NCI-H82 (cell line): ENCODE measurements around the gene DYSF.

Experiments
- DNase-seq: peaks from one replicate; lab custom pipeline; 2025; lab: John Stamatoyannopoulos, UW

The DYSF gene

DNA sequence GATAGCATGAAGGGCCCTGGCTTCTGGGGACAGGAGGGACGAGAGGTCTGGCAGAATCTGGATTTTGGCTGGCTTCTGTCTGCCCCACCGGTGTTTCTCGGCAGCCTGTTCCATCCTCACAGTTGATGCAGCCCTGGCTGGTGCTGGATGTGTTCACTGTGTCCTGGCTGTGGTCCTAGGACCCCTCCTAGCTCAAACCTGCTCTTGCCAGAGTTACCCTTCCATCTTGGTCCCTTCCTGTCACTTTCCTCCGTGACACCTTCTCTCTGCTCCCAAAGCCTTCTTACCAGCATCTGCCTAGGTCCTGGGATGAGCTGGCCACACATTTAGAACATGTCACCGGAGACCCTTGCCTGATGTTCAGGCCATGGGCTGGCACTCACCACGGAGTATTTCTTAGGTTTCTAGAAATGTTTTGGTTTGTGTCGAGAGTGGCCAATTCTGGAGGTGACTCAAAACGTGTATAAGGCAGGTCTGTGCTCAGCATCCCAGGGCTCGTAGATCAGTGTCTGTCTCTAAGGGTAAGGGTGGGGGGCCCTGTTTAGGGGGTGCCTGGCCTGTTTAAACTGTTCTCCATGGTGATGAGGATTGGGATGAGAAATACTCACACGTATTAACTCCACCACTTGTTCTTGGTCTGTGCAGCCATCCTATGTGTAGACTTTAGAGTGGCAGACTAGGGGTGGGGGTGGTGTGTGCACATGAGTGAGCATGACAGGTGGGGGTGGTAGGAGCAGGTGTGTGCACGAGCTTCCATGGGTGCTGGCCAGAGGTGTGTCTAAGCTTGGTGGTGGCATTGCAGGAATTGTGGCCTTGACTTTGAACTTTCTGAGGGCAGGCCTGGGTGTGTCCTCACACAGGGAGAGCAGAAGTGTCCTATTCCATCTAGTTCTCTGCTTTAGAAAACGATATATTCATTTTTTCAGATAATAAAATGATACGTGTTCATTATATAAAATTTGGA is 162.7 kb downstream of the DYSF start:
- no peak for DNase-seq

DNA sequence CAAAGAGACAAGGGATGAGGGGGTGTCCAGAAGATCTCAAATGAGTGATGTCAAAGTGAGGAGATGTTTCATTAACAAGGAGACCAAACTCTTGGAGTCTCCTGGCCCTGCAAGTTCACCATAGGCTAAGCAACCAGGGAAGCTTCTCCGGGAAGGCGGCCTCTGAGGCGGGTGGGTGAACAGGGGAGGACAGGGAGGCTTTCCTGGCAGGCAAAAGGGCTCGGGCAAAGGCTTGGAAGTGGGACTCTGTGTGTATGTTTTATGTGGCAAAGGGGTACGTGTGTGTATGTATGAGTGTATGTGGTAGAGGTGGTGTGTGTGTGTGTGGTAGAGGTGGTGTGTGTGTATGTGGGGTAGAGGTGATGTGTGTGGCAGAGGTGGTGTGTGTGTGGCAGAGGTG is 163.9 kb downstream of the DYSF start:
- no peak for DNase-seq

DNA sequence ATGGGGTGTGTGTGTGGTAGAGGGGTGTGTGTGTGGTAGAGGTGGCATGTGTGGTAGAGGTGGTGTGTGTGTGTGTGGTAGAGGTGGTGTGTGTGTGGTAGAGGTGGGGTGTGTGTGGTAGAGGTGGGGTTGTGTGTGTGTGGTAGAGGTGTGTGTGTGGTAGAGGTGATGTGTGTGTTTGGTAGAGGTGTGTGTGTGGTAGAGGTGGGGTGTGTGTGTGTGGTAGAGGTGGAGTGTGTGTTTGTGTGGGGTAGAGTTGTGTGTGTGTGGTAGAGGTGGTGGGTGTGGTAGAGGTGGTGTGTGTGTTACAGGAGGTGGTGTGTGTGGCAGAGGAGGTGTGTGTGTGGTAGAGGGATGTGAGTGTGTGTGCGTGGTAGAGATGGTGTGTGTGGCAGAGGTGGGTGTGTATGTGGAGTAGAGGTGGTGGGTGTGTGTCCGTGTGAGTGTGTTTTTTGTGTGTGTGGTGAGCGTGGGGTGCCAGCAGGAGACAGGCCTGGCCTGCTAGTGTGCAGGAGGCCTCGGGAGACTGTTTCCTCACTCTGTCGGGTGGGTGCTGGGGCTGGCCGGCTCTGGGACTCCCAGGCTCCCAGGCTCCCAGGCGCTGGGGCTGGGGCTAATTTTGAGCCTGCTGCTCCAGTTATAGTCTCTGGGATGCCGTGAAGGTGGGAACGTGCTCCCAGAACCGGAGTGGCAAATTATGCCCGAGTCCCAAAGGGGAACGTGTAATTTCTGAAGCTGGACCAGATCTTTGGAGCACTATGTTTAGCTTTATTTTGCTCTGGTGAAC is 165.2 kb downstream of the DYSF start:
- DNase-seq: no peak

DNA sequence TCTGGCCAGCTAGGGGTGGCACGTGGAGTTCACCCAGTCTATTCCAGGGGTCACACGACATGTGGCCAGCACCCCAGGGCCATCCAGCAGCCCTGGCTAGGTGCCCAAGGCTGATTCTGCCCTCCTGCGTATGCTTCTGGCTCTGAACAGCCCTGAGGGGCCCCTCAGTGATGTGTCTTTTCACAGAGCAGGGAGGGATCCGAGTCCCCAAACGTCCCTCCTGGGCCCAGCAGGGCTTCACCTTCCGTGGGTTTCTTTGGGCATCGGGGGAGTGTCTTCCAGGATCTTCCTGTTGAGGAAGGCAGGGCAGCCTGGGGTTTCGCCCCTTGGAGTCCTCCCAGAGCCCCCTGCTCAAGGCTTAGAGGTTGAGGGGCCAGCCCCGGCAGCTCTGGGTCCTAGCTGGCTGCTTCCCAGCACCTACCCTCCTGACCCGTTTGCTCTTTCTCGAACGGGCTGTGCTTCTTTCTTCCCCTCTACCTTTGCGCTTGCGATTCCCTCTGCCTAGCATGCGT is 165.9 kb downstream of the DYSF start:
- no peak for DNase-seq

- no peak for DNase-seq
Observed at GRCh38 chr2:71620116-71620515, 166.8 kb downstream of the DYSF start.

- DNase-seq: no peak
Observed at GRCh38 chr2:71620851-71621251, 167.5 kb downstream of the DYSF start.

- no peak for DNase-seq
Observed at GRCh38 chr2:71629273-71629672, 175.9 kb downstream of the DYSF start.

DNA sequence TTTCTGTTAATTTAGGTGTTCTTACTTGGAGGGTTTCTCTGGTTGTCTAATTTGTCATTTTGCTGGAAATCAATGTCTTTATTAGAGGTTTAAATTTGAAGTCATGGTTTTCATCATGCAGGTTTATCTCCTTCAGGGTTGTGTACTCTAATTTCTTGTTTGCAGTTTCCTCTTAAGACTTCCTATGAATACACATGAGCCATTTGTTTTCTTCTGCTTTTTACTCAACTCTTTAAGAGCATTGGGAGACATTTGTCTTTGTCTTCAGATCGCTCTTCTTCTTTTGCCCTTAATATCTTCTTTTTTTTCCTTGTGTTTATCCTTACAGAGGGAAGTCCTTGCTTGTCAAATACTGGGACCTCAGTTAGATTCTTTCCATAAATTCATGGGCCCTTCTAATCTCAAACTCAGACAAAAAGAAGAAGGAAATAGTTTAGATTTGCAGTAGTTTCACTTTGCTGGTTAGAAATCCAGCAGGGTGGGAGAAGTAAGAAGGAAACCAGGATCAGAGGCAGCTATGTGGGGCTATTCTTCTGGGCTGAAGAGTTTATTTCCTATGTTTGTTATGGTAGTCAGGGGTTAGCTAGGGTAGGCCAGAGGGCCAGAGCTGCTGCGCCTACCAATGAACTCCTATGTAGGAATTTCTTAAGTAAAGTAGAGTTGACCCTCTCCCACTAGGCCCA is 176.6 kb downstream of the DYSF start:
- DNase-seq: no peak

DNA sequence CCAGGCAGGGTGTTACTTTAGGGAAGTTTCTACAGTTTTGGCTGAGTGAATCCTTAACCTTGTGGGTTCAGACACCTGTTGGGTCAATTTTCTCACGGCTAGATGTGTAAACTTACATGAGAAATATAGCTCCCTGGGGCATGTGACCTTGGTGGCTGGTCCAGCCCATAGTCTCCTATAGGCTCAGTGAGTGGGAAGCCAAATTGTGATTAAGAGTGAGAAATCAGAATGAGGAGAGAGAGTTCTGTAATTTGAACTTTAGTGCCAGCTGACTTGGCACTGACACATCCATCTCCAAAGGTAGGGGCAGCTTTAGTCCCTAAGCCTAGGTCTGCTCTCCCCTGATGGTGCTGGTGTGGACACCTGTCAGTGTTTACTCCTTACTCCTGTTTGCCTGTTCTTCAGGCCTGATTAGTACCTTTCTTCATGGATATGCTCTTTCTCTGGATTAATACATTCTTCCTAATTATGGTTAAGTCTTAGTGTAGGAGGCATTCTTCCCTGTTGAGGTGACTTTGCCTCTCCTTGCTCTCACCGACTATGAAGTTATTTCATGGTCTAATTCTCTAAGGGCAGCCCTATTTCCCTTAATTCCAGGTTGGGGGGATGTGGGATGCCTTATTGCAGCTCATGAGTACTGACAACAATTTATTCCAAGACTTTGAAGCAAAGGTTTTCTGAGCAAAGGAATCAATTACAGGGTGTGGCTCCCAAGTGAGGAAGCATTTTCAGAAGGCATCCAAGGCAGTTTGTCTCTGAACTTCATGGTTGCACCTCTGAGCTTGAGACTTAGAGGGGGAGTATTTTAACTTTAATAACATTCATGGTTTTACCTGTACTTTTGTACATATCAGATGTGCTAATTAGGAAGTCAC is 177.3 kb downstream of the DYSF start:
- DNase-seq: no peak

DNA sequence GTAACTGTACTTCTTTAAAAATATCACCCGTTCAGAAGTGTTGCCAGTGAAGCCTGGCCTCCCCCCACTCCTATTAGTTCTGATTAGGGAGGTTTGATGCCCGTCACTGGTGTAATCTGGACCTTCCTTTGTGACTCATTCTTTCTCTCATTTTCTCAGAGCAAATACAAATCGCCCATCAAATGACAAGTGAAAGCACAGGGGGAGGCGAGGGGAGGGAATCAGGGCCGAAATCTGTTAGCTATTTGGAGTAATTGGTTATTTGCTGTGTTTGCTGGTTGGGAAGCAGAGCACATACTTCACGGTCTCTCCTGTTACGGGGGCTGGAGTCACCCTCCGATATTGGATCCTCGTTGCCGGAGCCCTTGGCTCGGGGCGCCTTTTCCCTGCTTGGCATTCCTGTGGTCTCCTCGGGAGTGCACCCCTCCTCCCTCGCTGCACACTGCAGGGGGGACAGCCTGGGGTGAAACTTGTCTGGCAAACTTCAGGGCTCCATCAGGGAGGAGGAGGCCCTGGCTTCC is 178.1 kb downstream of the DYSF start:
- DNase-seq: no peak

- no peak for DNase-seq
Observed at GRCh38 chr2:71633086-71633485, 179.7 kb downstream of the DYSF start.

- DNase-seq: no peak
Observed at GRCh38 chr2:71634567-71634966, 181.2 kb downstream of the DYSF start.

DNA sequence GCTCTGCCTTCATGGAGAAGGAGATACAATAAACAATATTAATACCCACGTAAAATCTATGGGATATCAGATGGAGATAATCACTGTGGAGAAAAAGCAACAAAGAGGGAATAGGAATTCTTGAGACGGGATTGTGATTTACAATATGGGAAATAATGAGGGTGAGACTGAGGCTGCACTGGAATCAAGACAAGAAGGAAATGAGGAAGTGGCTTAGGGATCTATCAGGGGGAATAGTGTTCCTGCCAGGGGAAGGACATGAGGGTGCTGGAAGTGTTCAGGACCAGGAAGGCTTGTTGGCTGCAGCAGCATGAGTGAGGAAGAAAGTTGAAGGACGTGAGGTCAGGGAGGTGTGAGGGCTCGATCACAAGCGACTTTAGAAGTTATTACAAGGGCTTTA is 182.4 kb downstream of the DYSF start:
- DNase-seq: no peak

DNA sequence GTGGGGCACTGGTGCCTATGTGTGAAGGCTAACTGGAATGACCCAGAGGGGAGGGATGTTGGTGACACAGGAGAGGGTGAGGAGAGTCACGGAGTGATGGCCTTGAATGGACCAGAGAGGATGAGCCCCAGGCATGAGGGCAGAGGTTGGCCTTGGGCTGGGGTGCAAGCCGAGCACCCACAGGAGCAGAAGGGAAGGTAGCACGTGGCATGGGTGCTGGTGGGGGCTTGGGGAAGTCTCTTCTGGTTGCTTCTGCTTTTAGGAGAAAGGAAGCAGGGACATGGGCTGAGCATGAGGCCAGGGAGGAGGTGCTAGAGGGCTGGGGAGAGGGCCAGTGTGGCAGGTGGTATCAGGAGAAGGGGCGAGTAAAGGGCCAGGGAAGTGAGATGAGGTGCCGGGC is 183.8 kb downstream of the DYSF start:
- DNase-seq: no peak

GRCh38 chr2:71637736-71638135 is 184.4 kb downstream of the DYSF start:
- DNase-seq: no peak

DNA sequence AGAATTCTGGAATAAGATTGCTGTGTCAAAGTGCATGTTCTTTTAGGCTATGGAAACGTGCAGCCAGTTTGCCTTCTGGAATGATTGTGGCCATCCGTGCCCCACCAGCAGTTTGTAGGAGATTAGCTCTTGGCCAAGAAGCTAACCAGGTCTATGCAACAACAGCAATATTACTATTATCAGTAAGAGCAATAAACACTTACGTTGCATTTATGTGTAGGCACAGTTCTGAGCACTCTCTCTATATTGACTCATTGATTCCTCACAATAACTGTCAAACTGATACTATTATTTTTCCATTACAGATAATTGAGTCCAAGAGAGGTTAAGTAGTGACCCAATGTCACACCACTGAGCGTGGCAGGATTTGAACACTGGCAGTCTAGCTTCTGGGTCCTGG is 186.4 kb downstream of the DYSF start:
- DNase-seq: no peak

- DNase-seq: peak; percentile 64
Observed at GRCh38 chr2:71640489-71640888, 187.1 kb downstream of the DYSF start.

DNA sequence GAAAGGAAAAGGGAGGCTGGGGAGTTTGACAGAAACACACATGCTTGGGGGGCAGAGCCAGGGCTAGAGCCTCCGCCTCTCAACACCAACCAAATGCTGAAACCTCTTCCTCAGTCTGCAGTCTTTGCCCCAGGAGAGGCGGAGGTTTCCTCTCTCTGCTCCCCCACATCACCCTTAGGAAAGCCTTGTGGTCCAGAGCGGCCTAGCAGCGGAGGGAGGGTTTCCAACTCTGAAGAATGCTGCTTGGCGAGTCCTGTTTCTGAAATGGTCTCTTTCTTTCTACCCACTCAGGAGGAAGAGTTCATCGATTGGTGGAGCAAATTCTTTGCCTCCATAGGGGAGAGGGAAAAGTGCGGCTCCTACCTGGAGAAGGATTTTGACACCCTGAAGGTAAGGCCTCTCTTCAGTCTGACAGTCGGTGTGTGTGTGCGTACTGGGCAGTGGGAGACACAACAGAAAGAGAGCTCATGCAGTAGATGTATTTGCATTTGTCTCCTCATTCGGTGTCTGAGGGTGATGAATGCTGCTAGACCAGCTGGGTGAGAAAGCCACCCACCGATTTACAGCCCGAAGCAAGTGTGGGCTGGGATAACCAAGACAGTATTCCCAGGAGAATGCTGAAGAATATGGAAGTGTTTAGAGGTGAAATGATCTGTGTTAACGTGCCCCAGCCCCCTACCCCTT is 190.5 kb downstream of the DYSF start:
- no peak for DNase-seq

- no peak for DNase-seq
Observed at GRCh38 chr2:71646028-71646427, 192.7 kb downstream of the DYSF start.

DNA sequence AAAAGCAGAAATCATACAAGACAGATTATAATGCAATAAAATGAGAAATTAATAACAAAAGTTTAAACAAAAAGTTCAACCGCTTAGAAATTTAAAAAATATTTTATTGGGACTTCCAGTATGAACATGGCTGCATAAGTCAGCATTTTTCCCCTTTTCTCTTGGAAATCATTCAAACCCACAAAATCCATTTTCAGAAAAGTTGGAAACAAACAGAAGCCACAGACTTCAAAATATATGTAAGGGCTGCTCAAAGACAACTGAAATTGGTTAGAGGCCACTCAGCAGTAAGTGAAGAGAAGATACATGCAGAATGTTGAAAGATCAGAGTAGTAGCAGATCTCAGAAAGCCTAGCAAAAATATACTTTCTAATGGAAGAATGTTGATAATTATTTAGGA is 194.0 kb downstream of the DYSF start:
- DNase-seq: no peak

- no peak for DNase-seq
Observed at GRCh38 chr2:71655498-71655897, 202.1 kb downstream of the DYSF start.
